Stimulated activated CD4-positive, alpha-beta T cell treated with anti-CD3 and anti-CD28 coated beads, Interleukin-4, amount 100 ng/mL, for 24 hours (primary cell): ENCODE results near the gene RGS5.

ENCODE experiments used
- DNase-seq: peaks from one replicate; pipeline ENCODE4 v3.0.0-alpha.2; 2020

Gene RGS5

DNA sequence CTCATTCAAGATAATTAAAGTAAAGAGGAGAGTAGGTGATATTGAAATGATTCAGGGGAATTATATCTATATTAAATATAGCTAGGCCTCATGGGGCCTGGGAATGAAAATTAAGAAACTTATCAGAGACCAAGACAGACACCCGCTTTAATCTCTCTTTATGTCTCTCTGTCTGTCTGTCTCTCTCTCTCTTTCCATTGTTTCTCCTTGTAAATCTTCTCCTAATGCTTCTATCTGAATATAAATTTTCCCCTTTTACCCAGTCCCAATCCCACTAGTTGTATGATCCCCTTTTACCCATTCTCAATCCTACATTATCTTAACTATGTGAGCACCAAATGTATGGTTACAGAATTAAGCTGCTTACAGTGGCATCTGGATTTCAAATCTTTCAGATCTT lies 61.2 kb downstream of the RGS5 start:
- DNase-seq, result no peak

GRCh38 chr1:163137556-163138265 lies 65.0 kb downstream of the RGS5 start:
- DNase-seq, result no peak

- no peak for DNase-seq
Measured at GRCh38 chr1:163131981-163132380, 70.7 kb downstream of the RGS5 start.

DNA sequence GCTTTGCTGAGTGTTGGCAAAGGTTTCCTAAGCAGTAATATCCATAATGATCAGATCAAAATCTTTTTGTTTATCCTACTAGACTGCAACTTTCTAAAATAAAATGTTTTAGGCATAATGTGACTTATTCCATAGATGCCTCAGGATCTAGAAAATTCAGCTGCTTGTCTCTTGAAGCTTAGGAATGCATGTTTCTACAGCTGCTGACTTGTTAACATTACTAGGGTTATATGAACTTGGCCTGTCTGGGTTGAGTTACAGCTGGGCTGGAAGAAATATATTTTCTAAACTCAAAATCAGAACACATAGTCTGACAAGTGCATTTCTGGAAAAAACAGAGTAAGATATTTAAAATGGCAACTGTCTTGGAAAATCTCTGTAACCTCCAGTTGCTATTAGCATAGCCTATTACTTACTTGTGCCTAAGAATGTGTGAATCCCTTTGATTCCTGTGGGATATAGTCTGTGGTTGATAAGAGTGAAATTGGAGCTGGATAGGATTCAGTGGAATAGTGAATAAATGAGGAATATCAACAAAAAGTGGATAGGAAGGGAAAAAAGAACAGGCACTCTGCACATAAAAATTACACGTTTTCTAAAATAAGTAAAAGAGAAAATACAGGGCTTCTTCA lies 72.4 kb downstream of the RGS5 start:
- DNase-seq, result no peak

GRCh38 chr1:163128282-163128681 lies 74.4 kb downstream of the RGS5 start:
- DNase-seq, result no peak

DNA sequence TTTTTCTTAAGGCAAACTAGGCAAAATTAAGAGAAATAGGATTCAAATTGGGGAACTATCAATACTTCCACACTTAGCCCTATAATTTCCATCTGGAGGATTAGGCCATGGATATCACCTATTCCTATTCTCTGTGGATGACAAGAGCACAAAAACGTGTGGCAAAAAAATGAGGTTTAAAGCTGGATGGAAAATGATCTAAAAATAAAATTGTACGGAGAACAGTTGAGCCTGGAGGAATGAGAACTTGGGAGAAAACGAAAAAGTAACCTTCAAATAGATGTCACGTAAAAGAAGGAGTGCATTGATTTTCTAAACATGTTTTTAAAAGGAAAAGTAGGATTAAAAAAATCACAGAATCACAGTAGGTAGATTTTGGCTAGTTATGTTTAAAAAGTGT lies 77.9 kb downstream of the RGS5 start:
- DNase-seq, result no peak

GRCh38 chr1:163120372-163120771 lies 82.3 kb downstream of the RGS5 start:
- DNase-seq, result no peak

GRCh38 chr1:163119707-163120106 lies 83.0 kb downstream of the RGS5 start:
- no peak for DNase-seq

- no peak for DNase-seq
Measured at GRCh38 chr1:163115887-163116286, 86.8 kb downstream of the RGS5 start.

GRCh38 chr1:163107655-163108054 lies 95.1 kb downstream of the RGS5 start:
- no peak for DNase-seq

DNA sequence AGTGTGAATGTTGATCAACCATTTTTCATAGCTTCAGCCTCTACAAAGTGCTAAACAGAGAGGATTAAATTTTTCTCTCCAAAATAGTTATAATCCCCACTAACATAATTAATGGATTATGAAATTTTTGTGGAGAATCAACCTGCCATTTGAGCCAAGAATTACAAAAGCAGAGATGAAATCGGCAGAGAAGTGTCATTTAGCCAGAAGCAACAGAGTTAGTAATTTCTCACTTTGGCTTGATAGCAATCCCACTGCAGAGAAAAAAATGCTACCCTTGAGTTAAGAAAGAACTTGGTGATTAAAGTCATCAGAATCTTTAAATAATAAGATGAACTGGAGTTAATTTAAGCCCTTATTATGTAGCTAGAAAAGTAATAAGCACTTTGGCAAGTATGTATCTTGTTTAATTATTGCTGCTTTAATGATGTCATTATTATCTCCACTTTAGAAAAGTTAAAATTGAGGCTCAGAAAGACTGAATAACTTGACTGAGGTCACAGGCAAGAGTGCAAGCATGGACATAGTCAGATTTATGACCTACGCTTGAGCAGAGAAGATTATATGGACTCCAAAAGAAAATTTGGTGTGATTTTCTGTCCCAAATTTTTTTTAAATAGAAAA lies 96.2 kb downstream of the RGS5 start:
- DNase-seq, result no peak

DNA sequence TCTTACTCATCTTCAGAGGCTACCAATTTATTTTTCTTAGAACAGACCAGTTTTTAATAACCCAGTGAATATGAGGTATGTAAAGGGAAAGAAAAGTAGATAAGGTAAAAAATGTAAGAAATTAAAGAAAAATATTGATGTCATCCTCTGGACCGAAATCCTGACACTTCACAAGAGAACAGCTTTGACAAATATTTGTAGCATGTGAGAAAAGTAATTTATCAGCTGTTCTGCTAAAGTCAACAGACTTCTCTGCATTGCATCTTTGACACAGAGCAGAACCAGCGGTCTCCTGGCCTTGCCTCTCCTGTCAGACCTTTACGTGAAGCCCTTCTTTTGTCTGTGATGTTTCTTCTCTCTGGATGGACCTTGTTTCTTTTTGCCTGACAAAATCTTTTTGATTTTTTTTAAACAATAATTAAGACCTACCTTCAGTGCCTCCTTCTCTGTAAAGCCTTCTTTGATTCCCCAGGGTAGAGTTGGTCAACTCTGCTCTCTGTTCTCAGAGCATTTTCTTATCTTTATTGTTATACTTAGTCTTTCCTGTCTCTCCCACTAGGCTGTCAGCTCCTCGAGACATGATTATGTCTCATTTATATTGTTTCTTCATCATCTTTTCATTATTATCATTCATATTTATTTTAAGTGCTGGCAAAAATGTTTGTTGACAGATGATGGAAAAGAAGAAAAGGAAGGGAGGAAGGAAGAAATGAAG lies 98.2 kb downstream of the RGS5 start:
- no peak for DNase-seq

DNA sequence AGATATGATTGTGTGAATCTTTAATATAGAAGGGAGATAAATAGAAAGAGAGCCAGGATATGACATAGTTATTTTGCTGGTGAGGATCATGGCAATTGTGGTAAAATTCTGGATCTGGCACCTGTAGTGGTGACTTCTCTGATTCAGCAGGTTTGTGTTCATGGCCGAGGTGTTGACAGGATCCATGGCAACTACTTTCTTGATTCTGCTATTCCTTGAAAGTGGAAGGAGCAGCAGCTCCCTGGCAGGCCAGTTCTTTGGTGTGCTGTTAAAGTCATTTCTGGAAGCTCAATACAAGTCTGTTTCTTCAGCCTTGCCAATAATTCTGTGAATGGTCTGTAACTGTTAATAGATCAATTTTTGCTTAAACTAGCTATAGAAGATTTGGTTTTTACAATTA lies 100.1 kb downstream of the RGS5 start:
- DNase-seq, result no peak

DNA sequence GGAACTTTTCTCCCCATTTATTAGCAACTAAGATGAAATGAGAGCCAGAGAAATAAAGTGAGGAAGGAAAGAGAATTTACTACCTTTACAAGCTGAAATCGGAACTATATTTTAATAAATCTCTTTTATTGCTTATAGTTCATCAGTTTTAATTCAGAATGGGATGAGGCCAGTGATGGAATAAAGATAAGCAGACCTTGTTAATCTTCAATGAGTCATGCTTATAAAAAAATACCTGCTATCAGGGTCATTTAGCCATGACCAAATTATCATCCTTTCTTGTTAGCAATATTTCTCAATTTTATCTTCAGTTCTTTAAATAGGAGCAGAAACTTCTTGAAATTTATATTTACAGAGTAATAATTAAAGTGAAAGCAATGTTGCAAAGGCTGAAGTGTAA lies 107.5 kb downstream of the RGS5 start:
- DNase-seq, result no peak

GRCh38 chr1:163094589-163094988 lies 108.1 kb downstream of the RGS5 start:
- DNase-seq, result no peak

- no peak for DNase-seq
Measured at GRCh38 chr1:163094182-163094581, 108.5 kb downstream of the RGS5 start.

GRCh38 chr1:163093579-163093978 lies 109.1 kb downstream of the RGS5 start:
- DNase-seq, result no peak

GRCh38 chr1:163093169-163093568 lies 109.5 kb downstream of the RGS5 start:
- DNase-seq, result no peak
